Measurements from ENCODE around the gene SLC6A8. TPM values are rescaled to one million over a fixed set of nuclear protein-coding genes. Genes with fewer than 3 reads are reported as not detected.

SLC6A8 gene
- total RNA-seq, 1 donor from 2014 or later, result 8.0 TPM

DNA sequence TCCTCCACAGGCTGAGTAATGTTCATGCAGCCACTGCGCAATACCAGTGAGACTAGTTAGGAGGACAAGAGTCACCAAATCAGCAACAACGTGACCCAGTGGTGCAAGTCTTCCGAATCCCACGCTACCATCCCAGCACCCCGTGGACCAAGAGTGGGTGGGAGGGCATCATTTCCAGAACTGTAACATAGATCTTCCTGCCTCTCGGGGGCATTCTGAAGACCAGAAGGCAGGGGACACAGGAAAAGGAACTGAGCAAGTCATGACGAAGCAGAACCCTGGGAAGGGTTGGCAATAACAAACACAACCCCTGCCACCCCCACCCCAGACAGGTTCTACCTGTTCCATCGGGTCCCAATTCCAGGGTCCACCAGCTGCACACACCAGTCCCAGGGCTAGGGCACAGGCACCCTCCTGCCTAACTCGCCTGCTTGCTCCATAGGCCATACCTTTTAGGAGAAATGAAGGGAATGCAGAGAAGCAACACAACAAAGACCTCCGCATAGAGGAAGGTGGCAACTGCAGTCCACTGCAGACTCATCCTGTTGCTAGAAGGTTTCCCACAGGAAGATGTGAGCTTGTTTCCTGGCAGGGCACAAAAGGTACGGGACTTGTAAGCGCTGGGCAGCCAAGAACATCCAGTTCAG, 35.1 kb downstream of the SLC6A8 start:
- peaks cover 32% of the 10 kb centered on the region for H3K36me3 ChIP-seq
- ATAC-seq (no peak), DNase-seq (peak; percentile 71)
- H3K4me1 ChIP-seq, result peaks cover 24% of the 10 kb centered on the region
- H3K27me3 ChIP-seq, result no peaks in the 10 kb centered on the region
- TF ChIP-seq, protein P1, sequence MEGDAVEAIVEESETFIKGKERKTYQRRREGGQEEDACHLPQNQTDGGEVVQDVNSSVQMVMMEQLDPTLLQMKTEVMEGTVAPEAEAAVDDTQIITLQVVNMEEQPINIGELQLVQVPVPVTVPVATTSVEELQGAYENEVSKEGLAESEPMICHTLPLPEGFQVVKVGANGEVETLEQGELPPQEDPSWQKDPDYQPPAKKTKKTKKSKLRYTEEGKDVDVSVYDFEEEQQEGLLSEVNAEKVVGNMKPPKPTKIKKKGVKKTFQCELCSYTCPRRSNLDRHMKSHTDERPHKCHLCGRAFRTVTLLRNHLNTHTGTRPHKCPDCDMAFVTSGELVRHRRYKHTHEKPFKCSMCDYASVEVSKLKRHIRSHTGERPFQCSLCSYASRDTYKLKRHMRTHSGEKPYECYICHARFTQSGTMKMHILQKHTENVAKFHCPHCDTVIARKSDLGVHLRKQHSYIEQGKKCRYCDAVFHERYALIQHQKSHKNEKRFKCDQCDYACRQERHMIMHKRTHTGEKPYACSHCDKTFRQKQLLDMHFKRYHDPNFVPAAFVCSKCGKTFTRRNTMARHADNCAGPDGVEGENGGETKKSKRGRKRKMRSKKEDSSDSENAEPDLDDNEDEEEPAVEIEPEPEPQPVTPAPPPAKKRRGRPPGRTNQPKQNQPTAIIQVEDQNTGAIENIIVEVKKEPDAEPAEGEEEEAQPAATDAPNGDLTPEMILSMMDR (IDR thresholded peaks at IDR 0.05), result no peak
- intact Hi-C loops (cut with DNase I), result no loop called here
- H3K4me3 ChIP-seq, result peak overlapping the region; percentile 68
- no peaks in the 10 kb centered on the region for H3K9me3 ChIP-seq
- H3K27ac ChIP-seq, result peak overlapping the region; percentile 85

DNA sequence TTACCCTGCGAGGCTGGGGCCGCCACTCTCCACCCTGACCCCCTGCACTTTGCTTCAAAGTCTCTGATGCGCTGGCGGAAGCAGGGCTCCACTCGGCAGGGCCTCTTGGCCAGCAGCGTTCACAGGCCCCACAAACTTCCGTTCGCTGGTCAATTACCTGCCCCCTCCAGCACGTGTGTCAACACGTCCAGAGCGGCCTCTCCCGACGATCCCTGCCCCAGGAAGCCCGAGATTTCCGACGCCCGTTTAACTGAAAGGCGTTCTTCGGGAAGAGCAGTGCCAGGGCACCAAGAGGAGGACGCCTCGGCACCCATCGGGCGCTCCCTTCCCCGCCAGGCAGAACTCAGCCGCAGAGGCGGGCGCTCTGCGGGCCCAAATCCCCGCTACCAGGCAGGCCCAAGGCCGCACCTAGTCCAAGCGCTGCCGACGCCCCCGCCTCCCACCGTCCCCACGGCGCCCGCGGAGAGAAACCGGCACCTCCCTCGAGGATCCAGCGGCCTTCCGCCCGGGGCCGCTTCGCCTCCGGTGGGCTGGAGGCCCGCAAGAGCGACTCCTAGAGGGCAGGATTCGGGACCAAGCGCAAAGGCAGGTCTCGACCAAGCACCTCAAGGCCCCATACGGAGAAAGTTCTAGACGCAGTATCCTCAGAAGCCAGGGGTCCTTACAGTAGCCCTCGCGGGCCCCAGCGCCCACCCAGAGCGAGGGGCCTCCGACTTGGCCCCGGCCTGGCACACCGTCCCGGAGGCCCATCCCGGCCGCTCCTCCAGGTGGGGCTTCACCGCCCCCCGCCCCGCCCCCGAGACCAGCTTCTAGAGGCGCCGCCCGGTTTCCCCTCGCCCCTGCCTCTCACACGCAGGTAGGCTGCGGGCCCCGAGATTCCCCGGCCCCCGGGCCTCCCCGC, 35.9 kb downstream of the SLC6A8 start:
- Histone ChIP-seq H3K36me3 (peaks cover 24% of the 10 kb centered on the region), H3K4me1 (peaks cover 27% of the 10 kb centered on the region), H3K9me3 (no peaks in the 10 kb centered on the region), H3K27ac (peak overlapping the region; percentile 85), H3K27me3 (no peaks in the 10 kb centered on the region), H3K4me3 (peak overlapping the region; percentile 68)
- TF ChIP-seq, protein P1 (IDR thresholded peaks at IDR 0.05), result peak; percentile 23
- DNase-seq, result peak; percentile 74
- intact Hi-C loops (cut with DNase I), result no loop called here
- ATAC-seq, result peak; percentile 0

DNA sequence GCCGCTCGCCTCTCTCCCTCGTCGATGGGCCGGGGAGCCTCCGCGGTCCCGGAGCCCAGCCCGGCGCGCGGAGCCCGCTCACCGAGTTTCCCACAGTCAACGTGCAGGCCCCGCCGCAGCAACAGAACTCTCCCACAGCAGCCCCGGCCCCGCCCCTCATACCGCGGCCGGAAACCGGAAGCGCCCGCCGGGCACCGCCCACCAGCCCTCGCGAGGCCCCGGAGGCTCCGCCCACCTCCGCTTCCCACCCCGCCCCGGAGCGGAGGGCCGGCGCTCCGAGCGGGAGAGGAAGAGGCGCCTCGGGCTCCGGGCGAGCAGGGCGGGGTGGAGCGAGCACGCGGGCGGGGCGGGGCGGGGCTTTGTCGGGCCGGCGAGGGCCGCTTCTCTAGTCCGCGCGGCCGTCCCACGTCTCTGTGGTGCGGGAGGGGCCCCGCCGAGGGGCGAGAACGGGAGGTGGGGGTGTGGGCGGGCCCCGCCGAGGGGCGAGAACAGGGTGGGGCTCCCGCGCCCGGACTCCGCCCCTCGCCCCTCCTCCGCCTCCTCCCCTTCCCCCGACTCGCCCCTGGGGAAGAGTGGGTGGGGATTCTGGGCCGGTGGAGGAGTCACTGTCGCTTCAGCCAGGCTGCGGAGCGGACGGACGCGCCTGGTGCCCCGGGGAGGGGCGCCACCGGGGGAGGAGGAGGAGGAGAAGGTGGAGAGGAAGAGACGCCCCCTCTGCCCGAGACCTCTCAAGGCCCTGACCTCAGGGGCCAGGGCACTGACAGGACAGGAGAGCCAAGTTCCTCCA, 36.7 kb downstream of the SLC6A8 start, which contains the start of the genes ABCD1 and BCAP31:
TSS of gene ABCD1 (plus strand) at position 605 of the 787 bp plus-strand sequence. CDS start 411 bp downstream, outside the sequence.
TSS of gene BCAP31 (minus strand) at position 136 of the 787 bp plus-strand sequence. CDS start 1,143 bp downstream, outside the sequence.
- peak; percentile 86 for ATAC-seq
- Histone ChIP-seq H3K4me3 (peak within 1 kb of the TSS; percentile 68), H3K36me3 (peaks cover 17% of the 10 kb centered on the region), H3K9me3 (no peaks in the 10 kb centered on the region), H3K27me3 (no peaks in the 10 kb centered on the region), H3K4me1 (peaks cover 27% of the 10 kb centered on the region), H3K27ac (peak within 1 kb of the TSS; percentile 85)
- DNase-seq, result peak; percentile 94
- intact Hi-C loops (cut with DNase I), result no loop called here
- TF ChIP-seq, protein P1 (IDR thresholded peaks at IDR 0.05), result no peak

DNA sequence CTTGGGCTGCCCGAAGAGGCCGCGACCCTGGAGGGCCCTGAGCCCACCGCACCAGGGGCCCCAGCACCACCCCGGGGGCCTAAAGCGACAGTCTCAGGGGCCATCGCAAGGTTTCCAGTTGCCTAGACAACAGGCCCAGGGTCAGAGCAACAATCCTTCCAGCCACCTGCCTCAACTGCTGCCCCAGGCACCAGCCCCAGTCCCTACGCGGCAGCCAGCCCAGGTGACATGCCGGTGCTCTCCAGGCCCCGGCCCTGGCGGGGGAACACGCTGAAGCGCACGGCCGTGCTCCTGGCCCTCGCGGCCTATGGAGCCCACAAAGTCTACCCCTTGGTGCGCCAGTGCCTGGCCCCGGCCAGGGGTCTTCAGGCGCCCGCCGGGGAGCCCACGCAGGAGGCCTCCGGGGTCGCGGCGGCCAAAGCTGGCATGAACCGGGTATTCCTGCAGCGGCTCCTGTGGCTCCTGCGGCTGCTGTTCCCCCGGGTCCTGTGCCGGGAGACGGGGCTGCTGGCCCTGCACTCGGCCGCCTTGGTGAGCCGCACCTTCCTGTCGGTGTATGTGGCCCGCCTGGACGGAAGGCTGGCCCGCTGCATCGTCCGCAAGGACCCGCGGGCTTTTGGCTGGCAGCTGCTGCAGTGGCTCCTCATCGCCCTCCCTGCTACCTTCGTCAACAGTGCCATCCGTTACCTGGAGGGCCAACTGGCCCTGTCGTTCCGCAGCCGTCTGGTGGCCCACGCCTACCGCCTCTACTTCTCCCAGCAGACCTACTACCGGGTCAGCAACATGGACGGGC, 37.5 kb downstream of the SLC6A8 start:
- intact Hi-C loops (cut with DNase I), result no loop called here

More for the DNA sequence above, 37.5 kb downstream of the SLC6A8 start:
- TF ChIP-seq, protein P1 (IDR thresholded peaks at IDR 0.05), result no peak
- H3K4me1 ChIP-seq, result peaks cover 27% of the 10 kb centered on the region
- H3K27ac ChIP-seq, result peak overlapping the region; percentile 85
- H3K4me3 ChIP-seq, result peak overlapping the region; percentile 68
- no peak for DNase-seq
- H3K9me3 ChIP-seq, result no peaks in the 10 kb centered on the region
- no peaks in the 10 kb centered on the region for H3K27me3 ChIP-seq
- no peak for ATAC-seq
- peaks cover 9% of the 10 kb centered on the region for H3K36me3 ChIP-seq
